RKO (cell line): ENCODE measurements around the gene FAM47B.

ENCODE experiments used
- DNase-seq: peaks from one replicate; pipeline ENCODE4 v3.0.0-alpha.2; 2016; ENCODE audit warnings: low spot score

The FAM47B gene

GRCh38 chrX:34942496-34942895 lies at the start of gene FAM47B:
Gene FAM47B (plus strand): TSS chrX:34942796. CDS start chrX:34942832, 36 bp downstream.
- no peak for DNase-seq

- peak; percentile 26 for DNase-seq
Observed at GRCh38 chrX:34893741-34894140, 48.9 kb upstream of the FAM47B start.

- DNase-seq, result no peak
Observed at GRCh38 chrX:34900691-34901090, 41.9 kb upstream of the FAM47B start.

GRCh38 chrX:34901761-34902160 lies 40.8 kb upstream of the FAM47B start:
- DNase-seq, result no peak

- DNase-seq, result no peak
Observed at GRCh38 chrX:34903316-34903715, 39.3 kb upstream of the FAM47B start.

GRCh38 chrX:34909151-34909550 lies 33.4 kb upstream of the FAM47B start:
- no peak for DNase-seq

- DNase-seq, result no peak
Observed at GRCh38 chrX:34915463-34916225, 27.0 kb upstream of the FAM47B start.

- no peak for DNase-seq
Observed at GRCh38 chrX:34917146-34917545, 25.4 kb upstream of the FAM47B start.

- peak; percentile 44 for DNase-seq
Observed at GRCh38 chrX:34918091-34918736, 24.4 kb upstream of the FAM47B start.

- peak; percentile 56 for DNase-seq
Observed at GRCh38 chrX:34918856-34919255, 23.7 kb upstream of the FAM47B start.

GRCh38 chrX:34927866-34928265 lies 14.7 kb upstream of the FAM47B start:
- DNase-seq, result no peak

- no peak for DNase-seq
Observed at GRCh38 chrX:34943235-34943634, 639 bp downstream of the FAM47B start.

GRCh38 chrX:34956916-34957315 lies 14.3 kb downstream of the FAM47B start:
- peak; percentile 43 for DNase-seq

- DNase-seq, result no peak
Observed at GRCh38 chrX:34961662-34962061, 19.1 kb downstream of the FAM47B start.

- no peak for DNase-seq
Observed at GRCh38 chrX:34972206-34972605, 29.6 kb downstream of the FAM47B start.

- no peak for DNase-seq
Observed at GRCh38 chrX:34978171-34978570, 35.6 kb downstream of the FAM47B start.

GRCh38 chrX:34987646-34988045 lies 45.0 kb downstream of the FAM47B start:
- no peak for DNase-seq
